ENCODE results near the gene MARK4. TPM values are rescaled to one million over a fixed set of nuclear protein-coding genes. Genes with fewer than 3 reads are reported as not detected.

The MARK4 gene
- polyA plus RNA-seq (2011; rRNA removed) (6.3 and 6.9 TPM in 2 replicates), polyA plus RNA-seq (2017; fragmentation: RNase III; extraction: RNeasy Plus Mini Kit Qiagen cat#74134 plus additional on column Dnase treatment) (6.0 to 7.8 TPM (median 6.8 TPM) in 3 replicates), polyA minus RNA-seq (2011; rRNA and poly(A)+ RNA removed) (7.4 and 13.0 TPM in 2 replicates)
- 5.6 and 6.4 TPM in 2 replicates for polyA plus RNA-seq (2012; cell fraction: cytosol; rRNA removed)
- polyA plus RNA-seq (2012; cell fraction: nucleus; rRNA removed) = 5.5 and 7.7 TPM in 2 replicates

DNA sequence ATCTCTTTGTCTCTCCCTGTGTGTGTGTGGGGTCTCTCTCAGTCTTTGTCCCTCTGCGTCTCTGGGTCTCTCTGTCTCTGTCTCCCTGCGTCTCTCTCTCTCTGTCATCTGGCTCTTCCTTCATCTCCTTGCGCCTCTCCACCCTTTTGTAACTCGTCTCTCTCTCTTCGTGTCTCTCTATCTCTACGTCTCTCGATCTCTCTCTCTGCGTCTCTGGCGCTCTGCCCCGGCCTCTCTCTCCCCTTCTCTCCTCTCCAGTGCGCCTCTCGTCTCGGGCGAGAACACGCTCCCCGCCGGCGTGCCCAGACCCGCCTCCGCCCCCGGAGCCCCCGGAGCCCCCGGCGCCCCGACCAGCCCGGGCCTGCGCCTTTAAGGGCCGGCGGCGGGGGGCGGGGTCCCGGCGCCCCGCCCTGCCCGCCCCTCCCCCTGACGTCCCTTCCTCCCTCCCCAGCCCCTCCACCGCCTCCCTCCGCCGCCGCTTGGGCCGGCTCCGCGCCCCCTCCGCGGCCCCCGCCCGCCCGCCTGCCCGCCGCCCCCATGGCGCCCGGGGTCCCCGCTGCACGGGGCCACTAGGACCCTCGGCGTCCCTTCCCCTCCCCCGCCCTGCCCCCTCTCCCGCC, at the start of gene MARK4:
Gene MARK4, plus strand, starts transcription at position 440 of the 620 bp plus-strand sequence. CDS start 318 bp downstream, outside the sequence.
- ATAC-seq = peak; percentile 65 to 74
- H3K27ac ChIP-seq = peak within 1 kb of the TSS; percentile 84 to 98
- H3K4me1 ChIP-seq = peaks cover 7% of the 10 kb centered on the region; the same call in 2 of the 3 replicates
- H3K4me2 ChIP-seq = peak within 1 kb of the TSS; percentile 98
- 2% methylated on average over 9 of the region's 58 CpGs for WGBS (ENCODE audit: missing lambda C conversion rate)
- FAIRE-seq = no peak
- CTCF ChIA-PET = no interaction called here
- POLR2A ChIA-PET = no interaction called here
- TF ChIP-seq EHF (CRISPR knock-in tag; IDR thresholded peaks at IDR 0.05) = no peak
- TF ChIP-seq POLR2A (IDR thresholded peaks at IDR 0.05; ENCODE audit: low read length) = peak; percentile 54
- TF ChIP-seq ZFP36 (IDR thresholded peaks at IDR 0.05; ENCODE audit: borderline replicate concordance, partially characterized antibody) = peak; percentile 39
- no peak for TF ChIP-seq ZSCAN20 (CRISPR knock-in tag; IDR thresholded peaks at IDR 0.05)
- no peak for TF ChIP-seq RARB (CRISPR knock-in tag; IDR thresholded peaks at IDR 0.05)
- no peak for TF ChIP-seq CBX2 (IDR thresholded peaks at IDR 0.05; ENCODE audit: borderline replicate concordance, low read depth)
- TF ChIP-seq JUN (IDR thresholded peaks at IDR 0.05) = peak in 1 of 2 experiments; percentile 34; a peak in 1 of 5 replicates
- DNase-seq (ENCODE audit: low read depth in 1 of 2, low spot score in 1 of 2) = peak; percentile 36 to 57
- no peaks in the 10 kb centered on the region for H3K9me3 ChIP-seq
- peak within 1 kb of the TSS; percentile 96 for H3K4me3 ChIP-seq

DNA sequence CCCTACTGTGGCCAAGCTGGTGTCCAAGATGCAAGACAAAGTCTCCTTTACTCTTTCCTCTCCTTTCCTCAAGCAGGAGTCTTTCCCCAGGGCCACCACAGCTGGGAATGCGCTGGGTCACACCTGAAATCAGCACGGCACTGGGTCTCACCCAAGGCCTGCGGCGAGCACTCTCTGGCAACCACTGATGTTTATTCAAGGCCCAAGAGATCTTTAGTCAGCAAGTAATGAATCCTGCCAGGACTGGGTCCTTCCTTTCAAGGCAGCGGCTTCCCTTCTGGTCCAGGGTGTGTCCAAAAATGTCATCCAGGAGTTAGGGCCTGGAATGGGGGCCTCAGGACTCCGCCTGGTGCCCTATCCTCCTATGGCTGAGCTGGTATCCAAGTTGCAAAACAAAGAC, 48.4 kb upstream of the MARK4 start:
- DNase-seq (ENCODE audit: low read depth in 1 of 2, low spot score in 1 of 2) (no peak), ATAC-seq (no peak), FAIRE-seq (no peak)
- Histone ChIP-seq H3K27ac (no peak overlapping the region), H3K4me2 (no peak overlapping the region), H3K9me3 (no peaks in the 10 kb centered on the region), H3K4me1 (no peaks in the 10 kb centered on the region), H3K4me3 (no peak overlapping the region)
- ChIA-PET POLR2A (no interaction called here), CTCF (interaction anchor here (1.0 to 3.1 kb wide), 3 partner anchors 10 to 199 kb away, joined by 3 to 11 read pairs (median 8); no protein-coding TSS in a partner anchor)
- 90% methylated on average over 6 of the region's 6 CpGs for WGBS (ENCODE audit: missing lambda C conversion rate)
- TF ChIP-seq, protein P1, sequence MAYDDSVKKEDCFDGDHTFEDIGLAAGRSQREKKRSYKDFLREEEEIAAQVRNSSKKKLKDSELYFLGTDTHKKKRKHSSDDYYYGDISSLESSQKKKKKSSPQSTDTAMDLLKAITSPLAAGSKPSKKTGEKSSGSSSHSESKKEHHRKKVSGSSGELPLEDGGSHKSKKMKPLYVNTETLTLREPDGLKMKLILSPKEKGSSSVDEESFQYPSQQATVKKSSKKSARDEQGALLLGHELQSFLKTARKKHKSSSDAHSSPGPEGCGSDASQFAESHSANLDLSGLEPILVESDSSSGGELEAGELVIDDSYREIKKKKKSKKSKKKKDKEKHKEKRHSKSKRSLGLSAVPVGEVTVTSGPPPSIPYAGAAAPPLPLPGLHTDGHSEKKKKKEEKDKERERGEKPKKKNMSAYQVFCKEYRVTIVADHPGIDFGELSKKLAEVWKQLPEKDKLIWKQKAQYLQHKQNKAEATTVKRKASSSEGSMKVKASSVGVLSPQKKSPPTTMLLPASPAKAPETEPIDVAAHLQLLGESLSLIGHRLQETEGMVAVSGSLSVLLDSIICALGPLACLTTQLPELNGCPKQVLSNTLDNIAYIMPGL (CRISPR knock-in tag; IDR thresholded peaks at IDR 0.05; ENCODE audit: borderline replicate concordance) = no peak
- TF ChIP-seq TP53 (CRISPR knock-in tag; IDR thresholded peaks at IDR 0.05) (no peak), EHF (CRISPR knock-in tag; IDR thresholded peaks at IDR 0.05) (no peak), JUN (IDR thresholded peaks at IDR 0.05) (no peak), MYC (IDR thresholded peaks at IDR 0.05; ENCODE audit: borderline replicate concordance, low read length) (no peak), CEBPB (IDR thresholded peaks at IDR 0.05) (no peak), CBX8 (IDR thresholded peaks at IDR 0.05) (no peak), HEYL (CRISPR knock-in tag; IDR thresholded peaks at IDR 0.05) (no peak), ZC3H11A (IDR thresholded peaks at IDR 0.05) (no peak), POLR2AphosphoS2 (conservative IDR thresholded peaks at IDR 0.05; ENCODE audit: low read length) (no peak), FOSB (CRISPR knock-in tag; IDR thresholded peaks at IDR 0.05) (no peak), POLR2A (IDR thresholded peaks at IDR 0.05; ENCODE audit: low read length) (no peak), RFX5 (IDR thresholded peaks at IDR 0.05) (no peak), PHF8 (IDR thresholded peaks at IDR 0.05; ENCODE audit: borderline replicate concordance, low read depth) (no peak), RCOR1 (IDR thresholded peaks at IDR 0.05; ENCODE audit: low read depth, low read length) (no peak)
- TF ChIP-seq, protein P2, sequence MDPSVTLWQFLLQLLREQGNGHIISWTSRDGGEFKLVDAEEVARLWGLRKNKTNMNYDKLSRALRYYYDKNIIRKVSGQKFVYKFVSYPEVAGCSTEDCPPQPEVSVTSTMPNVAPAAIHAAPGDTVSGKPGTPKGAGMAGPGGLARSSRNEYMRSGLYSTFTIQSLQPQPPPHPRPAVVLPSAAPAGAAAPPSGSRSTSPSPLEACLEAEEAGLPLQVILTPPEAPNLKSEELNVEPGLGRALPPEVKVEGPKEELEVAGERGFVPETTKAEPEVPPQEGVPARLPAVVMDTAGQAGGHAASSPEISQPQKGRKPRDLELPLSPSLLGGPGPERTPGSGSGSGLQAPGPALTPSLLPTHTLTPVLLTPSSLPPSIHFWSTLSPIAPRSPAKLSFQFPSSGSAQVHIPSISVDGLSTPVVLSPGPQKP (IDR thresholded peaks at IDR 0.05; ENCODE audit: low read depth, low read length) = no peak
- TF ChIP-seq, protein P3, sequence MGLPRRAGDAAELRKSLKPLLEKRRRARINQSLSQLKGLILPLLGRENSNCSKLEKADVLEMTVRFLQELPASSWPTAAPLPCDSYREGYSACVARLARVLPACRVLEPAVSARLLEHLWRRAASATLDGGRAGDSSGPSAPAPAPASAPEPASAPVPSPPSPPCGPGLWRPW (IDR thresholded peaks at IDR 0.05) = no peak
- TF ChIP-seq, protein P4, sequence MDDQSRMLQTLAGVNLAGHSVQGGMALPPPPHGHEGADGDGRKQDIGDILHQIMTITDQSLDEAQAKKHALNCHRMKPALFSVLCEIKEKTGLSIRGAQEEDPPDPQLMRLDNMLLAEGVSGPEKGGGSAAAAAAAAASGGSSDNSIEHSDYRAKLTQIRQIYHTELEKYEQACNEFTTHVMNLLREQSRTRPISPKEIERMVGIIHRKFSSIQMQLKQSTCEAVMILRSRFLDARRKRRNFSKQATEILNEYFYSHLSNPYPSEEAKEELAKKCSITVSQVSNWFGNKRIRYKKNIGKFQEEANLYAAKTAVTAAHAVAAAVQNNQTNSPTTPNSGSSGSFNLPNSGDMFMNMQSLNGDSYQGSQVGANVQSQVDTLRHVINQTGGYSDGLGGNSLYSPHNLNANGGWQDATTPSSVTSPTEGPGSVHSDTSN (IDR thresholded peaks at IDR 0.05) = no peak
- TF ChIP-seq, protein P5, sequence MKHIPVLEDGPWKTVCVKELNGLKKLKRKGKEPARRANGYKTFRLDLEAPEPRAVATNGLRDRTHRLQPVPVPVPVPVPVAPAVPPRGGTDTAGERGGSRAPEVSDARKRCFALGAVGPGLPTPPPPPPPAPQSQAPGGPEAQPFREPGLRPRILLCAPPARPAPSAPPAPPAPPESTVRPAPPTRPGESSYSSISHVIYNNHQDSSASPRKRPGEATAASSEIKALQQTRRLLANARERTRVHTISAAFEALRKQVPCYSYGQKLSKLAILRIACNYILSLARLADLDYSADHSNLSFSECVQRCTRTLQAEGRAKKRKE (CRISPR knock-in tag; IDR thresholded peaks at IDR 0.05; ENCODE audit: low read depth) = no peak
